ENCODE data around the gene UBR2.

Gene UBR2

GRCh38 chr6:42690151-42690702, 126.4 kb downstream of the UBR2 start:
- DNase-seq (ENCODE audit: low read depth in 2 of 2) = peak in 1 of 2 donors; percentile 38
- TF ChIP-seq CTCF (IDR thresholded peaks at IDR 0.05; ENCODE audit: low read depth, low read length) = no peak
- no peak overlapping the region for H3K4me3 ChIP-seq (replicated peaks in 1 of 2; ENCODE audit: low read depth in 2 of 2, low read length in 2 of 2)

DNA sequence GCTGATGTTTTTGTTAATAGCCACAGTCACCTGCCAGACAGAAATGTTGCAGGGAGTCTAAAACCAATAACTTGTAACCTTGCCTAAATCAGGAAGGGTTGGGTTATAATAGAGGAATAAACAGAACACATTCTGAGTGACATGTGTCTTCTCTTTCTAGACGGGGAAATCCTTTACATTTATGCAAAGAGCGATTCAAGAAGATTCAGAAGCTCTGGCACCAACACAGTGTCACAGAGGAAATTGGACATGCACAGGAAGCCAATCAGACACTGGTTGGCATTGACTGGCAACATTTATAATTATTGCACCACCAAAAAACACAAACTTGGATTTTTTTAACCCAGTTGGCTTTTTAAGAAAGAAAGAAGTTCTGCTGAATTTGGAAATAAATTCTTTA, 127.0 kb downstream of the UBR2 start:
- no peak for DNase-seq (ENCODE audit: low read depth in 2 of 2)
- TF ChIP-seq CTCF (IDR thresholded peaks at IDR 0.05; ENCODE audit: low read depth, low read length) = no peak
- H3K4me3 ChIP-seq (replicated peaks in 1 of 2; ENCODE audit: low read depth in 2 of 2, low read length in 2 of 2) = no peak overlapping the region

GRCh38 chr6:42692137-42692911, 128.5 kb downstream of the UBR2 start:
- H3K4me3 ChIP-seq (replicated peaks in 1 of 2; ENCODE audit: low read depth in 2 of 2, low read length in 2 of 2) = no peak overlapping the region
- peak; percentile 66 to 90 for DNase-seq (ENCODE audit: low read depth in 2 of 2)
- TF ChIP-seq CTCF (IDR thresholded peaks at IDR 0.05; ENCODE audit: low read depth, low read length) = no peak

DNA sequence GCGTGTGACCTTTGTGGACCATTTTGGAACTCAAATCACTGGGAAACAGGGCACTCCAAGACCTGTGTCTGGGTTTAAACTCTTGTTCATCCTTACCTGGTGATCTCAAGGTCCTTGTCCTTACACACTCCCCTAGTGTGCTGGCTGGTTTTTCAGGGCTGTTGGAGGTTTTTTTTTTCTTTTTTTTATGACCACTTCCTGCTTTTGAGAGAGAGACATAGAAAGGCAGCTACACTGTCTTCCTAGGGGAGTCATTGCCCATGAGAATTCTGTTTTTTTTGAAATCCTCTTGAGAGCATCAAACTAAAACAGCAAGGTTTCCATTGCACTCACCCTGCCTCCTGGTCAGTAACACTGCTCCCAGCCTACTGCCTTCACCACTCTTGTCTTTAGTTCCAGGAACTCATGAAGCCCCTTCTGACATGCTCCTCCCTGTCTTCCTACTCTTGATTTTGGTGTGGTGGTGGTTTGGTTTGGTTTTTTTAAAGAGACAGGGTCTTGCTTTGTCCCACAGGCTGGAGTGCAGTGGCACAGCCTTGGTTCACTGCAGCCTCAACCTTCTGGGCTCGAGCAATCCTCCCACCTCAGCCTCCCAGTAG, 130.0 kb downstream of the UBR2 start:
- H3K4me3 ChIP-seq (replicated peaks in 1 of 2; ENCODE audit: low read depth in 2 of 2, low read length in 2 of 2) = no peak overlapping the region
- no peak for TF ChIP-seq CTCF (IDR thresholded peaks at IDR 0.05; ENCODE audit: low read depth, low read length)
- DNase-seq (ENCODE audit: low read depth in 2 of 2) = peak in 1 of 2 donors; percentile 73

GRCh38 chr6:42694586-42694985, 130.8 kb downstream of the UBR2 start:
- TF ChIP-seq CTCF (IDR thresholded peaks at IDR 0.05; ENCODE audit: low read depth, low read length) = no peak
- no peak overlapping the region for H3K4me3 ChIP-seq (replicated peaks in 1 of 2; ENCODE audit: low read depth in 2 of 2, low read length in 2 of 2)
- DNase-seq (ENCODE audit: low read depth in 2 of 2) = peak; percentile 78 to 90

- DNase-seq (ENCODE audit: low read depth in 2 of 2) = peak; percentile 65 to 80
- no peak for TF ChIP-seq CTCF (IDR thresholded peaks at IDR 0.05; ENCODE audit: low read depth, low read length)
- no peak overlapping the region for H3K4me3 ChIP-seq (replicated peaks in 1 of 2; ENCODE audit: low read depth in 2 of 2, low read length in 2 of 2)
Observed at GRCh38 chr6:42696526-42697267, 132.9 kb downstream of the UBR2 start.

Data from cardiac fibroblast (primary cell).